Right atrium auricular region (tissue), 2 donors: ENCODE results near the gene FZD4. TPM values are rescaled to one million over a fixed set of nuclear protein-coding genes. Genes with fewer than 3 reads are reported as not detected.

Experiments used
- DNase-seq: peaks from one replicate; pipeline ENCODE4 v3.0.0-alpha.2; 2019; ENCODE audit warnings: low spot score
- H3K27ac ChIP-seq, 2 donors: fragments of 200-600 bp; sonication (generic); 1 replicate in 1 of 2; 2 replicates in 1 of 2; pipeline ENCODE4 v1.5.1; 2016 to 2019
- H3K27me3 ChIP-seq, 2 donors: fragments of 200-600 bp; sonication (generic); one replicate each; pipeline versions ENCODE4 v1.5.1 to v1.6.0; 2017 to 2019
- H3K36me3 ChIP-seq: fragments of 200-600 bp; sonication (generic); one replicate; pipeline ENCODE4 v1.5.1; 2016
- H3K4me1 ChIP-seq, 2 donors: fragments of 200-600 bp; sonication (generic); one replicate each; pipeline versions ENCODE4 v1.5.1 to v1.6.0; 2017 to 2019
- H3K4me3 ChIP-seq, 2 donors: fragments of 200-600 bp; sonication (generic); 1 replicate in 1 of 2; 2 replicates in 1 of 2; pipeline ENCODE4 v1.5.1; 2017 to 2019; ENCODE audit warnings: mild to moderate bottlenecking in 1 of 2, moderate library complexity in 1 of 2
- H3K9me3 ChIP-seq, 2 donors: fragments of 200-600 bp; sonication (generic); one replicate each; pipeline ENCODE4 v1.5.1; 2019
- total RNA-seq, 2 donors: library from RNA; depleted of rRNA; stranded (reverse); fragments of >200 nt; gene quantifications; one replicate each; pipeline ENCODE4 v1.1.0, GENCODE V29; 2016
- TF ChIP-seq, protein P1 (sequence below), 2 donors: fragments of 200-600 bp; sonication (generic); IDR thresholded peaks; one replicate each; pipeline ENCODE4 v1.5.1; 2019; ENCODE audit warnings: antibody characterized with exemption in 2 of 2

FZD4 gene
- total RNA-seq, 2 donors from 2014 or later, result 22.6 to 32.5 TPM

DNA sequence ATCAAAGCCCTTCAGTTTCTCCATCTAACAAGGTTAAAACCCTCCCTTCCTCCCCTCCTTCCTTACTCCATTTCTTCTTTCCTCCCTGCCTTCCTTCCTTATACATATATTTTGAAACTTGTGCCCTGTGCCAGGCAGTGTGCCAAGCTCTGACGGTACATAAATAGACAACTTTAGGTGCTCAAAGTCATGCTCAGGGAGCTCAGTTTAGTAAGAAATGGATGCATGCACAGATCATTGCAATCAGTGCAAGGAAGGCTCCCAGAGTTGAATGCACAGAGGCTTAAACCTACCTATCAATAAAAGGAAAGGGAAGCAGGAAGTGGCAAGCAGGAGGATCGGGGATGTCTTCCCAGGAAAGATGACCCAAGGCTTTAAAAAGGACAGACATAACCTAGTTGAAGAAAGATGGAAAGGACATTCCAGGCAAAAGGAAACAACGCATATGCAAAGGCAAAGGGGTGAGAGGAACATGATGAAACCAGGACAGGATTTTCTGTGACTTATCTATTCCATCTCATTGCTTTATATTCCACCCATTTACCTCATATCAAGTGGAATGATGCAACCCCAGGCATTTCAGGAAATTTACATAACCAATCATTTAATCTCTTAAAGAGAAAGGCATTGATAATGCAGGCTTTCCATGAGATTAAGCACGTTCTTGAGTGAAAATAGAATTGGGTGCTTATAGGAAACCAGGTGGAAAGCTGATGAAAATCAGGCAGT lies 13.2 kb downstream of the FZD4 start:
- peaks cover 17% of the 10 kb centered on the region for H3K36me3 ChIP-seq
- H3K27me3 ChIP-seq, result no peaks in the 10 kb centered on the region
- H3K4me3 ChIP-seq, result no peak overlapping the region
- H3K9me3 ChIP-seq, result no peaks in the 10 kb centered on the region
- peak overlapping the region; percentile 52 to 77 for H3K27ac ChIP-seq
- TF ChIP-seq, protein P1, sequence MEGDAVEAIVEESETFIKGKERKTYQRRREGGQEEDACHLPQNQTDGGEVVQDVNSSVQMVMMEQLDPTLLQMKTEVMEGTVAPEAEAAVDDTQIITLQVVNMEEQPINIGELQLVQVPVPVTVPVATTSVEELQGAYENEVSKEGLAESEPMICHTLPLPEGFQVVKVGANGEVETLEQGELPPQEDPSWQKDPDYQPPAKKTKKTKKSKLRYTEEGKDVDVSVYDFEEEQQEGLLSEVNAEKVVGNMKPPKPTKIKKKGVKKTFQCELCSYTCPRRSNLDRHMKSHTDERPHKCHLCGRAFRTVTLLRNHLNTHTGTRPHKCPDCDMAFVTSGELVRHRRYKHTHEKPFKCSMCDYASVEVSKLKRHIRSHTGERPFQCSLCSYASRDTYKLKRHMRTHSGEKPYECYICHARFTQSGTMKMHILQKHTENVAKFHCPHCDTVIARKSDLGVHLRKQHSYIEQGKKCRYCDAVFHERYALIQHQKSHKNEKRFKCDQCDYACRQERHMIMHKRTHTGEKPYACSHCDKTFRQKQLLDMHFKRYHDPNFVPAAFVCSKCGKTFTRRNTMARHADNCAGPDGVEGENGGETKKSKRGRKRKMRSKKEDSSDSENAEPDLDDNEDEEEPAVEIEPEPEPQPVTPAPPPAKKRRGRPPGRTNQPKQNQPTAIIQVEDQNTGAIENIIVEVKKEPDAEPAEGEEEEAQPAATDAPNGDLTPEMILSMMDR (IDR thresholded peaks at IDR 0.05), result no peak
- peaks cover 0 to 57% of the 10 kb centered on the region in 2 donors for H3K4me1 ChIP-seq
- no peak for DNase-seq

GRCh38 chr11:86941077-86941870 lies 13.9 kb downstream of the FZD4 start:
- Histone ChIP-seq H3K36me3 (peaks cover 10% of the 10 kb centered on the region), H3K4me3 (no peak overlapping the region), H3K4me1 (peaks cover 0 to 52% of the 10 kb centered on the region in 2 donors), H3K9me3 (no peaks in the 10 kb centered on the region), H3K27me3 (no peaks in the 10 kb centered on the region), H3K27ac (peak overlapping the region; percentile 52 to 77)
- TF ChIP-seq, protein P1 (IDR thresholded peaks at IDR 0.05), result no peak
- no peak for DNase-seq

DNA sequence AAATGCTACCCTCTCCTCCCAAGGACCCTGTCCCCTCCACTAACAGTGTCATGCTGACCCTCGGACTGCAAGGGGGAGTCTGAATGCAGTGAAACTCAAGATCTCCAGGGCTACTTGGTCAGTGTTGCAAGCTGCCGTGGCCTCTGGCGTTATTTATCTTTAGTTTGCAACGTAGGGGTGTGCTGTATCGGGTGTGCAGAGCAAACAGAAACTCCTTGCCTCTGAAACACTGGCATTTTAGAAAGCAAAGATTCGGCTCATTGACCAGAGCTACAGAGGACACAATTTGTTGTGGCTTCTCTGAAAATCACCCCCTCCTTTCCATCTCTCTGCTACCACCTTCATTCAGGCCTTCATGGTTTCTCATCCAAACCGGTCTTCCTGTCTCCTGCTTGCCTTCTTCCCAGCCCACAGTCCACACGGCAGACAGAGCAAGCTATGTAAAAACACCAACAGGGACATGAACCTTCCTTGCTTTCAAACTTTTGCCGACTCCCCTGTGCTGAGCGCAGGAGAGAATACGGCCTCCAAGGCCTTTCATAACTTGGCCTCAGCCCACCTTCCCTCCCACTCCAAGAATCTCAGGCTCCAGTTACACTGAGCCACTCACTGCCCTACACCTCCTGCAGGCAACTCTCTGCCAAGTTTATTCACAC lies 14.9 kb downstream of the FZD4 start:
- DNase-seq, result no peak
- Histone ChIP-seq H3K4me3 (peak overlapping the region in 1 of 2 donors; percentile 12), H3K36me3 (peaks cover under 1% of the 10 kb centered on the region), H3K27ac (peak overlapping the region; percentile 52 to 77), H3K4me1 (peaks cover 0 to 42% of the 10 kb centered on the region in 2 donors), H3K9me3 (no peaks in the 10 kb centered on the region), H3K27me3 (no peaks in the 10 kb centered on the region)
- TF ChIP-seq, protein P1 (IDR thresholded peaks at IDR 0.05), result no peak

DNA sequence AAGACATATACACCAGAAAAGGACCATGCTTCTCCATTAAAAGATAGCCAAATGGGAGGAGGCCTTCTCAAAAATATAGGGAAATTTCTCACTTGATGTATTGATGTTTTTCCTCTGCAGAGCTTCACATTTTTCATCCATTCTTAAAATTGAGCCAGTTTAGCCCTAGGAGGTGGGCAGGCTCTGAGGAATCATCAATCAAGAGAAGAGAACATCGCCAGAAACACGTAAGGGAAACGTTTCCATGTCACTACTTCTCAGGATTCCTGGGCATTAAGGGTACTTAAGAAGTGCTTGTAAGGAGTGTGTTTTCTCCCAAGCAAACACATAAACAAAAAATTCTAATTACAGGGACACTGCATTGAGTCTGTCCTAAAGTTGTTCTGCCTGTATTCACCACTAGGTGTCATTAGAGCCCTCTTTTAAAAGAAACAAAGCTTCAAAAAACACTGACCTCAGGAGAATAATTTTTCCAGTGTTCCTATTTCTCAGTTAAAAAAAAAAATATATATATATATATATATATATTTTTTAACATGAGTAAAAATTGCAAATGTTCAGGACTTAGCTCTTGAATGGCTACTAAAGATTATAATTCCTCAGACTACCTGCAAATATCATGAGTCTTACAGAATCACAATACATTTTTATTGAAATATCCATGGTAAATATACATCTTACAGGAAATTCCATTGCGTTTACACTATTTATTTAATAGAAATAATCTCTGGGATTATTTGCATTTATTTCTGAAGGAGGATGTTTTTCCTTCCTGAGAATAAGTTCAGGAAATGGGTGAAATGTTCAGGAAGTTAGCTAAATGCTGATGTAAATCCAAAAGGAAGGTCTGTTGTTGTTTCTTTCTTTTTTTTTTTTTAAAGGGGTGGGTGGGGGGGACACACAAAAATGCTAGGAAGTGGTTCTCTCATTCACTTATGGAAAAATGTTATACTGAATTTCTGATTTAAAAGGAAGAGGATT lies 16.0 kb downstream of the FZD4 start:
- no peaks in the 10 kb centered on the region for H3K9me3 ChIP-seq
- DNase-seq, result no peak
- no peak overlapping the region for H3K4me3 ChIP-seq
- peak overlapping the region; percentile 52 to 77 for H3K27ac ChIP-seq
- no peaks in the 10 kb centered on the region for H3K36me3 ChIP-seq
- peaks cover 0 to 47% of the 10 kb centered on the region in 2 donors for H3K4me1 ChIP-seq
- TF ChIP-seq, protein P1 (IDR thresholded peaks at IDR 0.05), result peak; percentile 66 to 74
- no peaks in the 10 kb centered on the region for H3K27me3 ChIP-seq
